Subcutaneous abdominal adipose tissue (tissue), 5 donors: Measurements from ENCODE around the gene PRDM16.

Experiments
- H3K27ac ChIP-seq: one replicate; pipeline ENCODE4 v1.7.0; 2013; ENCODE audit warnings: low read depth, mild to moderate bottlenecking, inconsistent platforms, low read length, moderate library complexity
- H3K27me3 ChIP-seq, 5 donors: one replicate each; pipeline ENCODE4 v1.7.0; 2013; ENCODE audit warnings: low read length in 5 of 5, inconsistent platforms in 1 of 5; ENCODE audit not compliant: control insufficient read depth in 5 of 5, insufficient read depth in 4 of 5
- H3K36me3 ChIP-seq, 5 donors: one replicate each; pipeline ENCODE4 v1.7.0; 2013; ENCODE audit warnings: low read length in 5 of 5; ENCODE audit not compliant: control insufficient read depth in 5 of 5, insufficient read depth in 5 of 5
- H3K4me1 ChIP-seq, 5 donors: one replicate each; pipeline ENCODE4 v1.7.0; 2013; ENCODE audit warnings: low read length in 5 of 5, mild to moderate bottlenecking in 3 of 5, moderate library complexity in 1 of 5; ENCODE audit not compliant: control insufficient read depth in 5 of 5, insufficient read depth in 5 of 5
- H3K4me3 ChIP-seq, 5 donors: one replicate each; pipeline ENCODE4 v1.7.0; 2013; ENCODE audit warnings: low read length in 5 of 5, low read depth in 1 of 5
- H3K9ac ChIP-seq, 5 donors: one replicate each; pipeline ENCODE4 v1.7.0; 2013; ENCODE audit warnings: low read length in 5 of 5, mild to moderate bottlenecking in 4 of 5, moderate library complexity in 3 of 5
- H3K9me3 ChIP-seq, 5 donors: one replicate each; pipeline ENCODE4 v1.7.0; 2013; ENCODE audit warnings: low read length in 5 of 5; ENCODE audit not compliant: control insufficient read depth in 5 of 5
- donor health status: healthy.
- donor health status: healthy.
- donor health status: healthy.
- donor health status: healthy.
- donor health status: healthy.

The PRDM16 gene

GRCh38 chr1:3265835-3266805, 197.1 kb downstream of the PRDM16 start:
- H3K9me3 ChIP-seq: peaks cover 0 to 6% (median 0%) of the 10 kb centered on the region in 5 donors
- H3K4me1 ChIP-seq: peaks cover 0 to 14% (median 7%) of the 10 kb centered on the region in 5 donors
- no peak overlapping the region for H3K9ac ChIP-seq
- peaks cover 21 to 46% (median 33%) of the 10 kb centered on the region in 5 donors for H3K27me3 ChIP-seq
- no peak overlapping the region for H3K27ac ChIP-seq
- no peaks in the 10 kb centered on the region for H3K36me3 ChIP-seq
- no peak overlapping the region for H3K4me3 ChIP-seq

GRCh38 chr1:3266870-3267549, 198.0 kb downstream of the PRDM16 start:
- Histone ChIP-seq H3K27ac (no peak overlapping the region), H3K9ac (no peak overlapping the region), H3K36me3 (no peaks in the 10 kb centered on the region), H3K4me1 (peaks cover 0 to 5% (median 0%) of the 10 kb centered on the region in 5 donors), H3K4me3 (no peak overlapping the region), H3K27me3 (peaks cover 21 to 52% (median 37%) of the 10 kb centered on the region in 5 donors), H3K9me3 (peaks cover 0 to 6% (median 0%) of the 10 kb centered on the region in 5 donors)

GRCh38 chr1:3267550-3268270, 198.7 kb downstream of the PRDM16 start:
- H3K4me3 ChIP-seq: no peak overlapping the region
- H3K27ac ChIP-seq: no peak overlapping the region
- H3K36me3 ChIP-seq: no peaks in the 10 kb centered on the region
- H3K27me3 ChIP-seq: peaks cover 21 to 49% (median 37%) of the 10 kb centered on the region in 5 donors
- no peak overlapping the region for H3K9ac ChIP-seq
- H3K9me3 ChIP-seq: peaks cover 0 to 6% (median 0%) of the 10 kb centered on the region in 5 donors
- no peaks in the 10 kb centered on the region for H3K4me1 ChIP-seq

DNA sequence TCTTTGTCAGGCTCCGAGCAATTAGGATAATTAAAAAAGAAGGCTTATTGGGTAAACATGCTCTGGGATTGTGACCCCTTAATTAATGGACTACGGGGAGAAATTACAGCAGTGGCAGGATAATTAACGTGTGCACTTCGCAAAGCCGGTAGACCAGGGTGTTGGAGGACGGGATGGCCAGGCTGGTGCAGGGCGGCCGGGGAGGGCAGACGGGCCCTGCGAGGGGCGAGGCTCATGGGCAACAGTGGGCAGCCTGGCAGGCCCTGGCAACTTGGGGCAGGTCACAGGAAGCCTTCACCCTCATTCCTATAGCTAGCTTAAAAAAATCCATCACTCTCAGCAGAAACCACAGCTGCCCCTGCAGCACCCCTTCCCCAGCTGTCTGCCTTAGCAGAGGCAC, 199.3 kb downstream of the PRDM16 start:
- H3K27ac ChIP-seq: no peak overlapping the region
- H3K36me3 ChIP-seq: no peaks in the 10 kb centered on the region
- no peak overlapping the region for H3K9ac ChIP-seq
- no peak overlapping the region for H3K4me3 ChIP-seq
- H3K9me3 ChIP-seq: peaks cover 0 to 6% (median 0%) of the 10 kb centered on the region in 5 donors
- no peaks in the 10 kb centered on the region for H3K4me1 ChIP-seq
- peaks cover 21 to 51% (median 38%) of the 10 kb centered on the region in 5 donors for H3K27me3 ChIP-seq

GRCh38 chr1:3270403-3271245, 201.6 kb downstream of the PRDM16 start:
- Histone ChIP-seq H3K36me3 (no peaks in the 10 kb centered on the region), H3K9ac (no peak overlapping the region), H3K9me3 (peaks cover 0 to 6% (median 0%) of the 10 kb centered on the region in 5 donors), H3K27me3 (peaks cover 11 to 39% (median 34%) of the 10 kb centered on the region in 5 donors), H3K4me1 (no peaks in the 10 kb centered on the region), H3K4me3 (no peak overlapping the region), H3K27ac (no peak overlapping the region)

DNA sequence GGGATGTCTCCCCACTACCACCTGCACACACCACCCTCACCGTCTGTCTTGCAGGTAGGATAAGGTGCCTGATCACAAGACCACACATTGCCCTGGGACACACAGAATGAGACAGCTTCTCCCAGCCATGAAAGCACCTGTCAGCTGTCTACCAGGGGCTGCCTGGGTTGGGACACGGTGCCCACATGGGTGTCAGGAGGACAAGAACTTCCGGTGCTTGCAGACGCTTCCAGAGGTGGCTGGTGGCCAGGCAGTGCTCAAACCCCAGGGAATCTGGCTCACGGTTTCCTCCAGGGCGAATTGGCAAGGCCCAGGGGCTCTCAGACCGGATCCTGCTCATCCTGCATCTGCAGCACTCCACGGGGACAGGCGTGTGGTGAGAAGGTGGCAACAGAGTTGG, 202.9 kb downstream of the PRDM16 start:
- H3K27ac ChIP-seq: no peak overlapping the region
- H3K36me3 ChIP-seq: no peaks in the 10 kb centered on the region
- H3K4me1 ChIP-seq: no peaks in the 10 kb centered on the region
- H3K4me3 ChIP-seq: no peak overlapping the region
- H3K27me3 ChIP-seq: peaks cover 14 to 43% (median 39%) of the 10 kb centered on the region in 5 donors
- H3K9me3 ChIP-seq: peaks cover 0 to 6% (median 0%) of the 10 kb centered on the region in 5 donors
- H3K9ac ChIP-seq: no peak overlapping the region

DNA sequence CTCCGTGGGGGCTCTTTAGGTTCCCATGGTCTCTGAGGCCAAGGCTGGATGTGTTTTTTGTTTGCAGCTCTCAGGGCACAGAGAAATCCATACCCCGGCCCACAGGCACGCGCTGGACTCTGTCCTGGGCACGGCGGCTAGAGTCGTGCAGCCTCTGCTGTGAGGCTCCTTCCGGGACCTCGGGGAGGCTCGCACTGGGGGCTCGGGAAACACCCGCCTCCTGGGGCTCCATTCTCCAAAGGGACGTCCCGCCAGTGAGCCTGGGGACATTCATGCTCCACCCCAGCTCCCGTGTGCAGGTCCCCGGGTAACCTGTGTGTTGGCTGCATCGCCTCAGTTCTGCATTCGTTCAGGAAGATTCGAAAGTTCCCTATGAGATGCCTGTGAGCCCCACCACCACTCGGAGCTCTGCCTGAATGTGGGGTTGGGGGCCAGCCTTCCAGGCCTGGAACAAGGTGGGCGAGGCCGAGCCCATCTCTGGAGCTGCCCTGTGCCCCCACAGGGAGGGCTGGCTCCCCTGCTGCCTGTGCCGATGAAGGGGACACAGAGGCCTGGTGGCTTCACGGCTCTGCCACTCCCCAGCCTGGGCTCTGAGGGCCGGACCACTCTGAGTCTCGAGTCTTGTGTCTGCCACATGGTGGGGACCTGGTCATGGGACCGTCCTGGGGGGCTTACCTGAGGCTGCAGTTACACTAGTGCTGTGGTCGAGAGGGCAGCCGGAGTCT, 203.5 kb downstream of the PRDM16 start:
- H3K4me3 ChIP-seq: no peak overlapping the region
- peaks cover 0 to 3% (median 0%) of the 10 kb centered on the region in 5 donors for H3K9me3 ChIP-seq
- H3K36me3 ChIP-seq: no peaks in the 10 kb centered on the region
- H3K27ac ChIP-seq: no peak overlapping the region
- no peaks in the 10 kb centered on the region for H3K4me1 ChIP-seq
- H3K27me3 ChIP-seq: peaks cover 14 to 45% (median 42%) of the 10 kb centered on the region in 5 donors
- H3K9ac ChIP-seq: no peak overlapping the region

DNA sequence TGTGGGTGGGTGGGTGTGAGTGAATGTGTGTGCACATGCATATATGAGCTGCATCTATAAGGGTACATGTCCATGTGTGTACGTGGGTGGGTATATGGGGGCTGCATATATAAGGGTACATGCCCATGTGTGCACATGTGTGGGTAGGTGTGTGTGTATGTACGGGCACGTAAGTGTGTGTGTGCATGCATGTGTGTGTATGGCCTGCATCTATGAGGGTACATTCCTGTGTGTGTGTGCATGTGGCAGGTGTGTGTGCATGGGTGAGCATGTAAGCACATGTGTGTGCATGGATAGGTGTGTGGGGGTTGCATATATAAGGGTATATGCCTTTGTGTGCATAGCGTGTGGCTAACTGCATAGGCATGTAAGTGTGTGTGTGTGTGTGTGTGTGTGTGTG, 204.4 kb downstream of the PRDM16 start:
- no peak overlapping the region for H3K9ac ChIP-seq
- H3K36me3 ChIP-seq: no peaks in the 10 kb centered on the region
- H3K4me3 ChIP-seq: no peak overlapping the region
- no peaks in the 10 kb centered on the region for H3K4me1 ChIP-seq
- peaks cover 0 to 3% (median 0%) of the 10 kb centered on the region in 5 donors for H3K9me3 ChIP-seq
- no peak overlapping the region for H3K27ac ChIP-seq
- H3K27me3 ChIP-seq: peaks cover 14 to 49% (median 42%) of the 10 kb centered on the region in 5 donors
